ENCODE data around the gene BDKRB2.

- TF ChIP-seq CTCF (conservative IDR thresholded peaks at IDR 0.05) (no peak), ZFX (IDR thresholded peaks at IDR 0.05) (no peak)
Measured at GRCh38 chr14:96177766-96178375, 26.8 kb upstream of the BDKRB2 start.

Measured in C4-2B (cell line).